Ovary (tissue), 9 donors: ENCODE measurements around the gene IL15. TPM values are rescaled to one million over a fixed set of nuclear protein-coding genes. Genes with fewer than 3 reads are reported as not detected.
"Not testable (repeated sequence)": the region's sequence is repeated elsewhere in the genome, so short reads cannot be mapped to it uniquely, and the experiment has no call there.

Source experiments
- DNase-seq, 5 donors: peaks; one replicate each; pipeline ENCODE4 v3.0.0-alpha.2; 2019 to 2020
- H3K27ac ChIP-seq, 2 donors: fragments of 200-600 bp; one replicate each; pipeline versions ENCODE4 v1.5.1 to v1.8.0; 2019 to 2022
- H3K27me3 ChIP-seq: fragments of 200-600 bp; one replicate; pipeline ENCODE4 v1.8.0; 2022
- H3K36me3 ChIP-seq: fragments of 200-600 bp; sonication (generic); one replicate; pipeline ENCODE4 v1.5.1; 2019
- H3K4me1 ChIP-seq: one replicate; pipeline ENCODE4 v1.8.1; 2013; ENCODE audit warnings: mild to moderate bottlenecking, moderate library complexity; ENCODE audit not compliant: insufficient read depth
- H3K4me3 ChIP-seq: fragments of 200-600 bp; sonication (generic); one replicate; pipeline ENCODE4 v1.5.1; 2017
- H3K9me3 ChIP-seq, 2 donors: fragments of 200-600 bp in 1 of 2; sonication (generic) in 1 of 2; one replicate each; pipeline versions ENCODE4 v1.5.1 to v1.8.1; 2013 to 2019; ENCODE audit warnings: mild to moderate bottlenecking in 1 of 2, moderate library complexity in 1 of 2
- EP300 ChIP-seq: sonication (generic); formaldehyde crosslinking; IDR thresholded peaks from one replicate; pipeline ENCODE4 v1.6.1; 2017; ENCODE audit warnings: antibody characterized with exemption
- POLR2A ChIP-seq: fragments of 450-650 bp; IDR thresholded peaks from one replicate; pipeline ENCODE4 v1.6.1; 2017; ENCODE audit warnings: antibody characterized with exemption, mild to moderate bottlenecking, moderate library complexity
- WGBS, 3 donors: extraction: QIAGEN DNeasy Blood & Tissue Kit in 1 of 3; methylation state at CpG; one replicate each; pipeline versions ENCODE4 v1.1.5 to v1.1.7; 2013 to 2017; 5-methylcytosine and 5-hydroxymethylcytosine counted together
- intact Hi-C, 4 donors: fragments of 100-400 bp; cut with DNase I; formaldehyde crosslinking; loops; one replicate each; pipeline versions ENCODE4 v1.11.0 to v1.15.1; 2022 to 2023
- polyA plus RNA-seq, 2 donors: library from polyadenylated mRNA; stranded (reverse); fragments of 200-250 nt in 1 of 2; fragments of 350-450 nt in 1 of 2; fragmentation: Illumina TruSeq in 1 of 2; extraction: RNeasy Lipid Tissue Mini Kit (QIAGEN cat#74804) in 1 of 2; gene quantifications; one replicate each; pipeline ENCODE4 v1.2.3, GENCODE V29; 2013 to 2014
- total RNA-seq, 7 donors: library from RNA; depleted of rRNA in 2 of 7; stranded (reverse); fragments of >200 nt in 2 of 7; fragmentation: NEBNext Ultra II Directional in 3 of 7; extraction: Animal tissue kit (Norgen Biotek cat#: 25700) in 3 of 7; gene quantifications; one replicate each; pipeline versions ENCODE4 v1.1.0 to v1.2.4, GENCODE V29; 2016 to 2023
- TF ChIP-seq, protein P1 (sequence below), 3 donors: fragments of 450-650 bp in 2 of 3; fragments of 200-600 bp in 1 of 3; IDR thresholded peaks; one replicate each; pipeline versions ENCODE4 v1.5.1 to v1.8.0; 2016 to 2022; ENCODE audit warnings: antibody characterized with exemption in 3 of 3, mild to moderate bottlenecking in 1 of 3
- donor health status: DM: no; HTN: no; CAD: no; lungs with moderate emphysema.
- donor health status: DM: no; HTN: no; CAD: no.
- donor health status: Bipolar disorder and iron deficiency.
- donor health status: DM: yes; HTN: yes; CAD: no.
- donor health status: DM: no; HTN: no; CAD: no.
- donor health status: DM: yes; HTN: yes; CAD: no.

The IL15 gene
- total and polyA plus RNA-seq, 9 donors = 0.73 to 12.9 (median 1.1) TPM

DNA sequence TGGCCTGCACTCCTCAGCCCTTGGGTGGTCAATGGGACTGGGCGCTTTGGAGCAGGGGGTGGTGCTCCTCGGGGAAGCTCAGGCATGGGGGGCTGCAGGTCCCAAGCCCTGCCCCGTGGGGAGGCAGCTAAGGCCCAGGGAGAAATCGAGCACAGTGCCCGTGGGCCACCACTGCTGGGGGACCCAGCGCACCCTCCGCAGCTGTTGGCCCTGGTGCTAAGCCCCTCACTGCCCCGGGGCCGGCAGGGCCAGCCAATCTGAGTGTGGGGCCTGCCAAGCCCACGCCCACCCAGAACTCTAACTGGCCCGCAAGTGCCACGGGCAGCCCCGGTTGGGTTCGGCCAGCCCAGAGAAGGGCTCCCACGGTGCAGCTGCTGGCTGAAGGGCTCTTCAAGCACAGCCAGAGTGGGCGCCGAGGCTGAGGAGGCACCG is 30.9 kb upstream of the IL15 start:
- WGBS, 3 donors = 91 to 93% (median 92%) methylated on average over 14 to 18 of the region's 18 CpGs
- H3K4me3 ChIP-seq = no peak overlapping the region
- TF ChIP-seq, protein P1, sequence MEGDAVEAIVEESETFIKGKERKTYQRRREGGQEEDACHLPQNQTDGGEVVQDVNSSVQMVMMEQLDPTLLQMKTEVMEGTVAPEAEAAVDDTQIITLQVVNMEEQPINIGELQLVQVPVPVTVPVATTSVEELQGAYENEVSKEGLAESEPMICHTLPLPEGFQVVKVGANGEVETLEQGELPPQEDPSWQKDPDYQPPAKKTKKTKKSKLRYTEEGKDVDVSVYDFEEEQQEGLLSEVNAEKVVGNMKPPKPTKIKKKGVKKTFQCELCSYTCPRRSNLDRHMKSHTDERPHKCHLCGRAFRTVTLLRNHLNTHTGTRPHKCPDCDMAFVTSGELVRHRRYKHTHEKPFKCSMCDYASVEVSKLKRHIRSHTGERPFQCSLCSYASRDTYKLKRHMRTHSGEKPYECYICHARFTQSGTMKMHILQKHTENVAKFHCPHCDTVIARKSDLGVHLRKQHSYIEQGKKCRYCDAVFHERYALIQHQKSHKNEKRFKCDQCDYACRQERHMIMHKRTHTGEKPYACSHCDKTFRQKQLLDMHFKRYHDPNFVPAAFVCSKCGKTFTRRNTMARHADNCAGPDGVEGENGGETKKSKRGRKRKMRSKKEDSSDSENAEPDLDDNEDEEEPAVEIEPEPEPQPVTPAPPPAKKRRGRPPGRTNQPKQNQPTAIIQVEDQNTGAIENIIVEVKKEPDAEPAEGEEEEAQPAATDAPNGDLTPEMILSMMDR (IDR thresholded peaks at IDR 0.05) = no peak
- TF ChIP-seq EP300 (no peak), POLR2A (no peak)
- H3K36me3 ChIP-seq = no peaks in the 10 kb centered on the region
- DNase-seq = no peak
- no peak overlapping the region for H3K27ac ChIP-seq
- H3K27me3 ChIP-seq = no peaks in the 10 kb centered on the region
- intact Hi-C loops = no loop called here
- no peaks in the 10 kb centered on the region for H3K4me1 ChIP-seq
- H3K9me3 ChIP-seq = no peaks in the 10 kb centered on the region

DNA sequence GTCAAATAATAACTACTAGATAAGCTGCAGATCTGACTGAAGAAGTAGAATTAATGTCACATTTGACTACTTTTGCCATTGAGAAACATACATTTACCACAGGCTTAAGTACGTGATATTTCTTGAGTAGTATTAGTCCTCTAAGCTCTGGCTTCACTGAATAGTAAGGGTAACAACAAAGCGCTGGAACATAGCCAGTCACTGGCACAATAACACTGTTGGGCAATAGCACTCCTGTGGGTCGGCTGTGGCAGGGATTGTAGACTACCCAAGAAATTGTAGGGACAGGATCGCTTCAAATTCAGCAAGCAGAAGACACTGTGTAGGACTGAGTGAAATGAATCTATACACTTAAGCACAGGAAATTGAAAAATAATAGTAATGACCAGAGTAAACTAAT is 27.1 kb upstream of the IL15 start:
- TF ChIP-seq, protein P1 (IDR thresholded peaks at IDR 0.05) = no peak
- TF ChIP-seq EP300 (no peak), POLR2A (no peak)
- no peaks in the 10 kb centered on the region for H3K36me3 ChIP-seq
- H3K4me1 ChIP-seq = no peaks in the 10 kb centered on the region
- no peak overlapping the region for H3K27ac ChIP-seq
- H3K4me3 ChIP-seq = no peak overlapping the region
- no peaks in the 10 kb centered on the region for H3K9me3 ChIP-seq
- no peak for DNase-seq
- intact Hi-C loops = no loop called here
- whole genome bisulfite sequencing, 3 donors = 81 to 87% (median 81%) methylated on average over 4 of the region's 4 CpGs
- no peaks in the 10 kb centered on the region for H3K27me3 ChIP-seq

DNA sequence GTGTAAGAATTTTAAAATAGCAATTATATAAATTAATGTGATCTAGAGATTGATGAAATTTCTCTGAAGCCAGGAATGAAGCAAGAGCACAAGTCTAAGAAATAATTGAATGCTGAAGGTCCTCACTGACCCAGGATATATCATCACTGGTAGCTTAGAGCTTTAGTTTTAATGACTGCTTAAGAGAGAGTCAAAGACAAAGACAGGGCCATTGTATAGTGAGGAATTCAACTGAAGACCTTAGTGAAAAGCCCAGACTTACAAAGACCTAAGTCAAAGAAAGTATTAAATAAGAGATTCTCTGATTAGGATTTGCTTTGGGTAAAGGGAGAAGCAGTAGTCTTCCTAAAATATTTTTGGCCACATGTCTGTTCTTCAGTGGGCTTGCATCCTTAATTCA is 26.0 kb upstream of the IL15 start:
- Histone ChIP-seq H3K4me1 (no peaks in the 10 kb centered on the region), H3K4me3 (no peak overlapping the region), H3K27me3 (no peaks in the 10 kb centered on the region), H3K36me3 (no peaks in the 10 kb centered on the region), H3K27ac (no peak overlapping the region), H3K9me3 (no peaks in the 10 kb centered on the region)
- no peak for DNase-seq
- intact Hi-C loops = no loop called here
- TF ChIP-seq POLR2A (no peak), EP300 (no peak)
- TF ChIP-seq, protein P1 (IDR thresholded peaks at IDR 0.05) = no peak

DNA sequence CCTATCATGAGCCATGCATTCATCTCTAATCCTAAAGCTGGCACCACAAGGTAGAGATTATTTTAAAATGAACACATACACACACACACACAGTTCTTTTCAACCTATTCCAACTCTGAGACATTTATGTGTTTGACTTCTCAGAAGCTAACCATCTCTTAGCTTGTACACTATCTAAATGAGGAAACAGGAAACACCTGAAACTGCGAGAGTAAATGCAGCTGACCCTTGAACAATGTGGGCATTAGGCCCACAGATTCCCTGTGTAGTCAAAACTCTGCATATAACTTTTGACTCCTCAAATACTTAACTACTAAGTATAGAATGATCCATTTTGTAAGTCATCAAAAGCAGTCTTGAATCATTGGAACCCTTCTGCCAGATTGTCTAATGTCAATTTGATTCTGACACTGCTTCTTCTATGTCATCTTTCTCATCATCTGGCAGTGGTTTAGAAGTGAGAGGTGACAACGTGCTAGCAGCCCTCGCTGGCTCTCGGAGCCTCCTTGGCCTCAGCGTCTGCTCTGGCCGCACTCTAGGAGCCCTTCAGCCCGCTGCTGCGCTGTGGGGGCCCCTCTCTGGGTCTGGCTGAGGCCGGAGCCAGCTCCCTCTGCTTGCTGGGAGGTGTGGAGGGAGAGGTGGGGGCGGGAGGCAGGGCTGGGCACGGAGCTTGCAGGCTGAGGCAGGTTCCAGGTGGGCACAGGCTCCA is 21.4 kb upstream of the IL15 start:
- TF ChIP-seq, protein P1 (IDR thresholded peaks at IDR 0.05) = no peak
- TF ChIP-seq POLR2A (no peak), EP300 (no peak)
- no peaks in the 10 kb centered on the region for H3K4me1 ChIP-seq
- no peaks in the 10 kb centered on the region for H3K36me3 ChIP-seq
- H3K27ac ChIP-seq = no peak overlapping the region
- 82 to 90% (median 84%) methylated on average over 11 of the region's 11 CpGs for WGBS, 3 donors
- intact Hi-C loops = no loop called here
- no peaks in the 10 kb centered on the region for H3K9me3 ChIP-seq
- DNase-seq = no peak
- H3K4me3 ChIP-seq = no peak overlapping the region
- H3K27me3 ChIP-seq = no peaks in the 10 kb centered on the region

DNA sequence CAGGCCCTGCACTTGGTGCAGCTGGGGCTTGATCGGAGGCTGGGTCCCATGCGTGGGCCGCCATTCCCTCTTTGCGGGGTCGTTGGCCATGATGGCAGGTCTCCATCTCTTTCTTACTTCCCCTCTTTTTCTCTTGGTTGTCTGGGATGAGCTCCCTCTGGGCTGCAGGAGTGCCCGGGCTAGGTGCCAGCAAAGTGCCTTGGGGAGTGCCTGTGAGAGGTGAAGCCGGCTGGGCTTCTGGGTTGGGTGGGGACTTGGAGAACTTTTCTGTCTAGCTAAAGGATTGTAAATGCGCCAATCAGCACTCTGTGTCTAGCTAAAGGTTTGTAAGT is 20.8 kb upstream of the IL15 start:
- H3K27ac ChIP-seq, H3K36me3 ChIP-seq, H3K4me3 ChIP-seq, H3K27me3 ChIP-seq, H3K9me3 ChIP-seq, H3K4me1 ChIP-seq, intact Hi-C loops, DNase-seq: not testable (repeated sequence)
- WGBS, 3 donors = 95 to 97% (median 96%) methylated on average over 8 of the region's 8 CpGs
